Prostate gland (tissue), 2 donors: ENCODE measurements around the gene LDLRAD4. TPM values are rescaled to one million over a fixed set of nuclear protein-coding genes. Genes with fewer than 3 reads are reported as not detected.

Source experiments
- DNase-seq: peaks from one replicate; pipeline ENCODE4 v3.0.0-alpha.2; 2019; ENCODE audit warnings: low spot score
- H3K27ac ChIP-seq, 2 donors: fragments of 200-600 bp; sonication (generic); 2 replicates each; pipeline ENCODE4 v1.5.1; 2017 to 2019
- H3K27me3 ChIP-seq: fragments of 200-600 bp; sonication (generic); replicated peaks from 2 replicates; pipeline ENCODE4 v1.5.1; 2019; ENCODE audit not compliant: insufficient read depth
- H3K36me3 ChIP-seq, 2 donors: fragments of 200-600 bp; sonication (generic); 1 replicate in 1 of 2; 2 replicates in 1 of 2; pipeline versions ENCODE4 v1.5.1 to v1.8.1; 2017 to 2019
- H3K4me1 ChIP-seq: fragments of 200-600 bp; sonication (generic); replicated peaks from 2 replicates; pipeline ENCODE4 v1.5.1; 2019
- H3K4me3 ChIP-seq, 2 donors: fragments of 200-600 bp; sonication (generic); 2 replicates each; pipeline ENCODE4 v1.5.1; 2017 to 2019
- H3K9me3 ChIP-seq: fragments of 200-600 bp; sonication (generic); 2 replicates; pipeline ENCODE4 v1.5.1; 2017
- CTCF ChIP-seq, 4 experiments: fragments of 200-600 bp in 2 of 4; fragments of 450-650 bp in 2 of 4; sonication (generic) in 2 of 4; IDR thresholded peaks; 1 replicate in 3 of 4; 2 replicates in 1 of 4; pipeline ENCODE4 v1.5.1; 2016 to 2019; ENCODE audit warnings: antibody characterized with exemption in 4 of 4, mild to moderate bottlenecking in 2 of 4, moderate library complexity in 2 of 4
- POLR2A ChIP-seq: fragments of 450-650 bp; IDR thresholded peaks from one replicate; pipeline ENCODE4 v1.6.1; 2016; ENCODE audit warnings: antibody characterized with exemption, mild to moderate bottlenecking
- POLR2AphosphoS5 ChIP-seq: sonication (generic); formaldehyde crosslinking; IDR thresholded peaks from one replicate; pipeline ENCODE4 v1.6.1; 2017; ENCODE audit warnings: antibody characterized with exemption
- WGBS: methylation state at CpG from one replicate; pipeline ENCODE4 v1.1.5; 2018; 5-methylcytosine and 5-hydroxymethylcytosine counted together
- intact Hi-C: fragments of 100-400 bp; cut with DNase I; formaldehyde crosslinking; loops from one replicate; pipeline ENCODE4 v1.14.2; 2022
- total RNA-seq, 2 donors: library from RNA; depleted of rRNA; stranded (reverse); fragments of >200 nt; gene quantifications; one replicate each; pipeline ENCODE4 v1.1.0, GENCODE V29; 2016

The LDLRAD4 gene
- total RNA-seq, 2 donors from 2014 or later, result 59.9 to 107 TPM

GRCh38 chr18:13461469-13461868 lies 242.9 kb downstream of the LDLRAD4 start:
- H3K9me3 ChIP-seq, result no peaks in the 10 kb centered on the region
- H3K36me3 ChIP-seq, result no peaks in the 10 kb centered on the region
- H3K4me3 ChIP-seq, result no peak overlapping the region
- TF ChIP-seq CTCF (IDR thresholded peaks at IDR 0.05) (no peak), POLR2A (no peak), POLR2AphosphoS5 (no peak)
- H3K4me1 ChIP-seq, result no peaks in the 10 kb centered on the region
- WGBS, result 93% methylated on average over 5 of the region's 5 CpGs
- H3K27me3 ChIP-seq, result no peaks in the 10 kb centered on the region
- intact Hi-C loops, result no loop called here
- H3K27ac ChIP-seq, result no peak overlapping the region
- no peak for DNase-seq

GRCh38 chr18:13461936-13462335 lies 243.4 kb downstream of the LDLRAD4 start:
- Histone ChIP-seq H3K9me3 (no peaks in the 10 kb centered on the region), H3K36me3 (no peaks in the 10 kb centered on the region), H3K27ac (no peak overlapping the region), H3K4me1 (no peaks in the 10 kb centered on the region), H3K27me3 (no peaks in the 10 kb centered on the region), H3K4me3 (no peak overlapping the region)
- intact Hi-C loops, result no loop called here
- TF ChIP-seq CTCF (IDR thresholded peaks at IDR 0.05), result no peak
- 90% methylated on average over 5 of the region's 5 CpGs for WGBS
- no peak for DNase-seq

GRCh38 chr18:13462686-13463085 lies 244.1 kb downstream of the LDLRAD4 start:
- Histone ChIP-seq H3K4me1 (no peaks in the 10 kb centered on the region), H3K36me3 (no peaks in the 10 kb centered on the region), H3K9me3 (no peaks in the 10 kb centered on the region), H3K27me3 (no peaks in the 10 kb centered on the region), H3K4me3 (no peak overlapping the region), H3K27ac (no peak overlapping the region)
- no peak for TF ChIP-seq POLR2A
- no peak for TF ChIP-seq POLR2AphosphoS5
- TF ChIP-seq CTCF (IDR thresholded peaks at IDR 0.05), result no peak
- no peak for DNase-seq
- intact Hi-C loops, result no loop called here
- WGBS, result 83% methylated on average over 11 of the region's 11 CpGs

GRCh38 chr18:13463526-13464210 lies 245.1 kb downstream of the LDLRAD4 start:
- H3K4me3 ChIP-seq, result no peak overlapping the region
- H3K27ac ChIP-seq, result no peak overlapping the region
- no peak for DNase-seq
- TF ChIP-seq POLR2AphosphoS5 (no peak), CTCF (IDR thresholded peaks at IDR 0.05) (no peak), POLR2A (no peak)
- H3K4me1 ChIP-seq, result no peaks in the 10 kb centered on the region
- no peaks in the 10 kb centered on the region for H3K36me3 ChIP-seq
- no peaks in the 10 kb centered on the region for H3K9me3 ChIP-seq
- H3K27me3 ChIP-seq, result no peaks in the 10 kb centered on the region
- WGBS, result 83% methylated on average over 6 of the region's 6 CpGs
- intact Hi-C loops, result no loop called here

GRCh38 chr18:13464432-13465123 lies 246.0 kb downstream of the LDLRAD4 start:
- no peak for DNase-seq
- H3K4me1 ChIP-seq, result no peaks in the 10 kb centered on the region
- intact Hi-C loops, result no loop called here
- H3K27ac ChIP-seq, result no peak overlapping the region
- H3K9me3 ChIP-seq, result no peaks in the 10 kb centered on the region
- no peaks in the 10 kb centered on the region for H3K36me3 ChIP-seq
- H3K4me3 ChIP-seq, result no peak overlapping the region
- WGBS, result 68% methylated on average over 14 of the region's 14 CpGs
- H3K27me3 ChIP-seq, result no peaks in the 10 kb centered on the region
- no peak for TF ChIP-seq POLR2AphosphoS5
- TF ChIP-seq CTCF (IDR thresholded peaks at IDR 0.05), result no peak
- no peak for TF ChIP-seq POLR2A
